SK-N-SH (cell line): ENCODE results near the gene PXT1.

Source experiments
- CTCF ChIP-seq: fragments of 200-600 bp; sonication (generic); IDR thresholded peaks from 2 replicates; pipeline ENCODE4 v1.6.1; 2017; ENCODE audit warnings: antibody characterized with exemption, mild to moderate bottlenecking, moderate library complexity
- EP300 ChIP-seq, 2 experiments: IDR thresholded peaks; 2 replicates each; pipeline versions ENCODE4 v1.4.0 to v1.6.1; 2012; ENCODE audit warnings: borderline replicate concordance in 1 of 2, low read depth in 1 of 2, low read length in 1 of 2
- EZH2phosphoT487 ChIP-seq: fragments of 200-600 bp; sonication (generic); IDR thresholded peaks from 2 replicates; pipeline ENCODE4 v1.6.1; 2017; ENCODE audit warnings: low read depth, mixed run types, mild to moderate bottlenecking, antibody characterized with exemption, moderate library complexity, borderline replicate concordance
- FOXM1 ChIP-seq: IDR thresholded peaks from 2 replicates; pipeline ENCODE4 v1.4.0; 2012; ENCODE audit warnings: low read depth, mild to moderate bottlenecking
- GABPA ChIP-seq: IDR thresholded peaks from 2 replicates; pipeline ENCODE4 v1.4.0; 2012; ENCODE audit warnings: low read depth, mild to moderate bottlenecking
- JUND ChIP-seq: IDR thresholded peaks from 2 replicates; pipeline ENCODE4 v1.4.0; 2012
- MAX ChIP-seq: IDR thresholded peaks from 2 replicates; pipeline ENCODE4 v1.4.0; 2012; ENCODE audit warnings: low read depth
- NRF1 ChIP-seq: IDR thresholded peaks from 2 replicates; pipeline ENCODE4 v1.6.1; 2012; ENCODE audit warnings: low read depth, mild to moderate bottlenecking, low read length
- POLR2AphosphoS5 ChIP-seq: IDR thresholded peaks from 2 replicates; pipeline ENCODE4 v1.6.1; 2012; ENCODE audit warnings: low read depth, low read length
- RAD21 ChIP-seq: IDR thresholded peaks from 2 replicates; pipeline ENCODE4 v1.6.1; 2012; ENCODE audit warnings: mild to moderate bottlenecking, low read length
- TAF1 ChIP-seq: IDR thresholded peaks from 2 replicates; pipeline ENCODE4 v1.6.1; 2012; ENCODE audit warnings: low read depth, mild to moderate bottlenecking, low read length, moderate library complexity, borderline replicate concordance
- YY1 ChIP-seq: IDR thresholded peaks from 2 replicates; pipeline ENCODE4 v1.4.0; 2012; ENCODE audit warnings: low read depth, mild to moderate bottlenecking
- TF ChIP-seq, protein P1 (sequence below): IDR thresholded peaks from 2 replicates; pipeline ENCODE4 v1.4.0; 2012; ENCODE audit warnings: low read depth, borderline replicate concordance
- TF ChIP-seq, protein P2 (sequence below): IDR thresholded peaks from 2 replicates; pipeline ENCODE4 v1.4.0; 2012; ENCODE audit warnings: low read depth, borderline replicate concordance

DNA sequence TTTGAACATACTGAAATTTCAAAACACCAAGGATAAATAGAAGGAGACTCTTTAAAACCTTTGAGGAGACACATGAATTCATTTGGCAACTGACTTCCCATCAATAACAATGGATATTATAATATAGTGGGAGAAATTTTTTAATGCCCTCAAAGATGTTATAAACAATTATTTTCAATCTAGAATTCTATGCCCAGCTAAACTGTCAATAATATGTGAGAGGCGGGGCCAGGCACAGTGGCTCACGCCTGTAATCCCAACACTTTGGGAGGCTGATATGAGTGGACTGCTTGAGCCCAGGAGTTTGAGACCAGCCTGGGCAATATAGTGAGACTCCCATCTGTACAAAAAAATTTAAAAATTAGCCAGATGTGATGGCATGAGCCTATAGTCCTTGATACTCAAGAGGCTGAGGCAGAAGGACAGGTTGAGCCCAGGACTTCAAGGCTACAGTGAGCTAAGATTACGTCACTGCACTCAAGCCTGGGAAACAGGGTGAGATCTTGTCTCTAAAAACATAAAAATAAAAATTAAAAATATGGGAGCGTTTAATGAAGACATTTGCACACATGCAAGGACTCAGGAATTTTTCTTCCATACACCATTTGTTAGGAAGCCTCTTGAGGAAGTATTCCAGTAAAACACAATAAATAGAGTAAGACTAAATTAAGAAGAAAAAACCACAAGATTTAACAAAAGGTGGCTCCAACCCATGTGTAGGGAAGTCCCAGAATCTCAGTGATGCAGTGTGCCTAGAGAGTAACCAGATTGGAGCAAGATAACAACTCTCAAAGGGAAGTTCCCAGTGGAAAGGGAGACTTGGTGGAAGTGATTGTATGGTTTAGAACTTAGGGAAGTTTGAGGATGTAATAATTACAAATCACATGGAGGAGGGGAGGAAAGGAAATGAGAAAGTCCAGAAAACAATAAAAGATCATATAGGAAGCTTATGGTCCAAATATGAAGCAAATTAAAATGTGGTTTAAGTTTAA, 28.9 kb downstream of the PXT1 start:
- no peak for TF ChIP-seq JUND
- TF ChIP-seq, protein P1, sequence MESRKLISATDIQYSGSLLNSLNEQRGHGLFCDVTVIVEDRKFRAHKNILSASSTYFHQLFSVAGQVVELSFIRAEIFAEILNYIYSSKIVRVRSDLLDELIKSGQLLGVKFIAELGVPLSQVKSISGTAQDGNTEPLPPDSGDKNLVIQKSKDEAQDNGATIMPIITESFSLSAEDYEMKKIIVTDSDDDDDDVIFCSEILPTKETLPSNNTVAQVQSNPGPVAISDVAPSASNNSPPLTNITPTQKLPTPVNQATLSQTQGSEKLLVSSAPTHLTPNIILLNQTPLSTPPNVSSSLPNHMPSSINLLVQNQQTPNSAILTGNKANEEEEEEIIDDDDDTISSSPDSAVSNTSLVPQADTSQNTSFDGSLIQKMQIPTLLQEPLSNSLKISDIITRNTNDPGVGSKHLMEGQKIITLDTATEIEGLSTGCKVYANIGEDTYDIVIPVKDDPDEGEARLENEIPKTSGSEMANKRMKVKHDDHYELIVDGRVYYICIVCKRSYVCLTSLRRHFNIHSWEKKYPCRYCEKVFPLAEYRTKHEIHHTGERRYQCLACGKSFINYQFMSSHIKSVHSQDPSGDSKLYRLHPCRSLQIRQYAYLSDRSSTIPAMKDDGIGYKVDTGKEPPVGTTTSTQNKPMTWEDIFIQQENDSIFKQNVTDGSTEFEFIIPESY: no peak
- no peak for TF ChIP-seq YY1
- TF ChIP-seq EP300 (IDR thresholded peaks at IDR 0.05; ENCODE audit: borderline replicate concordance in 1 of 2, low read depth in 1 of 2, low read length in 1 of 2): no peak
- no peak for TF ChIP-seq NRF1
- TF ChIP-seq CTCF: no peak
- TF ChIP-seq MAX: no peak
- TF ChIP-seq POLR2AphosphoS5: no peak
- TF ChIP-seq EZH2phosphoT487: no peak
- TF ChIP-seq RAD21: no peak
- no peak for TF ChIP-seq TAF1
- TF ChIP-seq, protein P2, sequence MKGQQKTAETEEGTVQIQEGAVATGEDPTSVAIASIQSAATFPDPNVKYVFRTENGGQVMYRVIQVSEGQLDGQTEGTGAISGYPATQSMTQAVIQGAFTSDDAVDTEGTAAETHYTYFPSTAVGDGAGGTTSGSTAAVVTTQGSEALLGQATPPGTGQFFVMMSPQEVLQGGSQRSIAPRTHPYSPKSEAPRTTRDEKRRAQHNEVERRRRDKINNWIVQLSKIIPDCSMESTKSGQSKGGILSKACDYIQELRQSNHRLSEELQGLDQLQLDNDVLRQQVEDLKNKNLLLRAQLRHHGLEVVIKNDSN: no peak
- TF ChIP-seq GABPA: no peak
- no peak for TF ChIP-seq FOXM1
